NCI-H2171 treated with DMSO at 0.1 percent for 48 hours (cell line): ENCODE measurements around the gene KIF18B.

ENCODE experiments used
- DNase-seq: peaks from one replicate; lab custom pipeline; 2025; lab: John Stamatoyannopoulos, UW

KIF18B gene

GRCh38 chr17:44918006-44918405 is 29.6 kb downstream of the KIF18B start:
- no peak for DNase-seq

- DNase-seq: no peak
Measured at GRCh38 chr17:44917456-44917855, 30.1 kb downstream of the KIF18B start.

- DNase-seq: no peak
Measured at GRCh38 chr17:44916781-44917241, 30.8 kb downstream of the KIF18B start.

GRCh38 chr17:44915862-44916780 is 31.5 kb downstream of the KIF18B start:
- DNase-seq: no peak

GRCh38 chr17:44915321-44915726 is 32.2 kb downstream of the KIF18B start, which contains the start of gene GFAP:
Gene GFAP, minus strand, starts transcription at chr17:44915500. Its CDS starts 14 bp downstream, at chr17:44915486.
- no peak for DNase-seq

- no peak for DNase-seq
Measured at GRCh38 chr17:44914698-44915271, 32.8 kb downstream of the KIF18B start.

- peak; percentile 14 for DNase-seq
Measured at GRCh38 chr17:44914148-44914547, 33.4 kb downstream of the KIF18B start.

- DNase-seq: no peak
Measured at GRCh38 chr17:44913676-44914075, 33.9 kb downstream of the KIF18B start.

- no peak for DNase-seq
Measured at GRCh38 chr17:44912763-44913544, 34.6 kb downstream of the KIF18B start.

GRCh38 chr17:44911133-44912001 is 36.2 kb downstream of the KIF18B start:
- DNase-seq: no peak

GRCh38 chr17:44910231-44911106 is 37.1 kb downstream of the KIF18B start:
- DNase-seq: no peak

- DNase-seq: no peak
Measured at GRCh38 chr17:44909681-44910144, 37.9 kb downstream of the KIF18B start.

GRCh38 chr17:44908761-44909326 is 38.7 kb downstream of the KIF18B start:
- DNase-seq: no peak

- no peak for DNase-seq
Measured at GRCh38 chr17:44907729-44908470, 39.7 kb downstream of the KIF18B start.

GRCh38 chr17:44906763-44907728 is 40.5 kb downstream of the KIF18B start:
- no peak for DNase-seq

- no peak for DNase-seq
Measured at GRCh38 chr17:44906010-44906646, 41.4 kb downstream of the KIF18B start.
